Measurements from ENCODE around the gene SNTB2.
"Not testable (repeated sequence)": the region's sequence is repeated elsewhere in the genome, so short reads cannot be mapped to it uniquely, and the experiment has no call there.

The SNTB2 gene

DNA sequence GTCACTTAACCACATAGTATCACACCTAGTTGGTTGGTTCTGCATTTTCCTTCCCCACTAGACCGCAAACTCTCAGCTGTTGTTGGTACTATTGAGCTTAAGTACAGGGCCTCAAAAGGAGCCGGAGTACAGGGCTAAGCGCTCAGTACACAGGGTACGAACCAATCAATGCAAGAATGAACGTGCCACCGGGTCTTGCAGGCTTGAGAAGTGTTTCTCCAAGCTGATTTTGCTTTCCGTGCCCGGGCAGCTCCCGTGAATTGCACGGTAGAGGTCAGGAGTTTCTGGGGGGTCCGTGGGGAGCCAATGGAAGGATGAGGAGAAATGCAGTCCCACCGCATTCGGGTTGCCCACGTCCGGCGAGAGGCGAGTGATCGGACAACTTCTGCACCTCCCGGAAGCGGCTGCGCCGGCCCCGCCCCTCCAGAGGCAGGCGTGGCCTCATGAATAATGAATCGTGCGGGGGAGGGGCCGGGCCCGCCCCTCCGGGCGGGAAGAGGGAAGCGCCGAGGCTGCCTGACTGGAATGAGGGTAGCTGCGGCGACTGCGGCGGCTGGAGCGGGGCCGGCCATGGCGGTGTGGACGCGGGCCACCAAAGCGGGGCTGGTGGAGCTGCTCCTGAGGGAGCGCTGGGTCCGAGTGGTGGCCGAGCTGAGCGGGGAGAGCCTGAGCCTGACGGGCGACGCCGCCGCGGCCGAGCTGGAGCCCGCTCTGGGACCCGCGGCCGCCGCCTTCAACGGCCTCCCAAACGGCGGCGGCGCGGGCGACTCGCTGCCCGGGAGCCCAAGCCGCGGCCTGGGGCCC, at the start of gene SNTB2:
SNTB2 (plus strand) TSS at position 523 of the 804 bp plus-strand sequence; CDS start at position 526, 3 bp downstream.
- DNase-seq, result peak; percentile 64

DNA sequence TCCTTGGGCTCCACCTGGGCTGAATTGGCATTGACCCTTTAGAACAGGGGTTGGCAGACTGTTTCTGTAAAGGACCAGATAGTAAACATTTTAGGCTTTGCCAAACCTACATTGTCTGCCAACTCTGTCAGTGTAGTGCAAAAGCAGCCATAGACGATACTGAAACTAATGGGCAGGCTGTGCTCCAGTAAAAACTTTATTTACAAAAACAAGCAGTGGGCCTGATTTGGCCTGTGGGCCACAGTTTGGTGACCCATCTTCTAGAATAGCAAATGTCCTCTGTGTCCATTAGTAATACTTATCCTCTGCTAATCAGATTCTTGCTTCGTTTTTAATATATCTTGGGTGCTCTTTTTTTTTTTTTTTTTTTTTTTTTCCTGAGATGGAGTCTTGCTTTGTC, 48.4 kb upstream of the SNTB2 start:
- DNase-seq, result no peak

DNA sequence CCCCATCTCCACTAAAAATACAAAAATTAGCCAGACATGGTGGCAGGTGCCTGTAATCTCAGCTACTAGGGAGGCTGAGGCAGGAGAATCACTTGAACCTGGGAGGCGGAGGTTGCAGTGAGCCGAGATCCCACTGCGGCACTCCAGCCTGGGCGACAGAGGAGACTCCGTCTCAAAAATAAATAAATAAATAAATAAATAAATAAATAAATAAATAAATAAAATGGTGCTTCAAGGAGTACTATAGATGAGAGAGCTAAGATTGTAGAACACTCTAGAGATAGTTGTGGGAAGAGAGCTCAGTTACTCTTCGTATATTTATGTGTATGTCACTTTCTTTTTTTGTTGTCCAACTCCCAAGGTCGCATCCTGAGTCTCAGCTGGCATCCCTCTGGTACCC, 47.5 kb upstream of the SNTB2 start:
- DNase-seq, result not testable (repeated sequence)

DNA sequence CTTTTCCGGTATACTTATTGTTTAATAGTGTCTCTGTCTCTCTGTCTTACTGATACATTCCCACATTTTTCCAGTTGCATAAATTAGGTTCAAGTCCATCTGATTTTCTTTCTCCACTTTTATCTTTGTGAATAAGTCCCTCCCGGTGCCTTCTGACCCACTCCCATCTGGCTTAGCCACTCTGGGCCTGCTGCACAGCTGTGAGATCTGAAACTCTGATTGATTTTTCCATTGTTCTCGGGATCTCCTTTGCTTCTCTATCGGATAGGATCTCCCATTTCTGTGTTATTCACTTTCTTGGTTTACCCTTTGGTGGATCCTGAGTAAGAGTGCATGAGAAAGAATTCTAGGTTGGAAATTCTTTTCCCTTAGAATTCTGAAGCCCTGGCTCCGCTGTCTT, 46.0 kb upstream of the SNTB2 start:
- DNase-seq, result no peak

DNA sequence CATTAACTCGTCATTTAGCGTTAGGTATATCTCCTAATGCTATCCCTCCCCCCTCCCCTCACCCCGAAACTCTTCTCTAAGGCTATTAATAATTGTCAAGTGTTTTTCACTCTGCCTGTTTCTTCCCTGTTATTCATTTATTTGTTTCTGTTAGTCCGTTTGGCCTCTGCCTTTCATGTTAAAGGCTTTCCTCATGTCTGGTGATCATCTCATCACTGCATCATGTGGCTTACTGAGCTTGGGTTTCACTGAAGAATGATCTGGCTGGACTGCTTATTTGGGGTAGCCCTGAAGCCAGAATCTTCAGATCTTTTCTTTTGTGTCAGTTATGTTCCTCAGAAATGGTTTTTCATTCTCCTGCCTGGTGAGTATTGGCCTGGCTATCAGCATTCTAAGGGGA, 45.0 kb upstream of the SNTB2 start:
- no peak for DNase-seq

DNA sequence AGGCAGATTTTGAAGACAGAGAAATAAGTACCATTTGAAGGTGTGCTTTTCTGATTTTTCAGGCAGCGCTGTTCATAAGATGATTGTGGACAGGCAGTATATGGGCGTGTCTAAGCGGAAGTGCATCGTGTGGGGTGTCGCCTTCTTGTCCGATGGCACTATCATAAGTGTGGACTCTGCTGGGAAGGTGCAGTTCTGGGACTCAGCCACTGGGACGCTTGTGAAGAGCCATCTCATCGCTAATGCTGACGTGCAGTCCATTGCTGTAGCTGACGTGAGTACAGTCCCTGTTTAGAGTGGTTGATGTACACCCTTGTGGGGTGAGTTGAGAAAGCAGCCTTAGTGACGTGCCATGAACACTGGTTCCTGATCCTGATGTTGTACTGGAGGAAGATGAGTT, 43.8 kb upstream of the SNTB2 start:
- no peak for DNase-seq

DNA sequence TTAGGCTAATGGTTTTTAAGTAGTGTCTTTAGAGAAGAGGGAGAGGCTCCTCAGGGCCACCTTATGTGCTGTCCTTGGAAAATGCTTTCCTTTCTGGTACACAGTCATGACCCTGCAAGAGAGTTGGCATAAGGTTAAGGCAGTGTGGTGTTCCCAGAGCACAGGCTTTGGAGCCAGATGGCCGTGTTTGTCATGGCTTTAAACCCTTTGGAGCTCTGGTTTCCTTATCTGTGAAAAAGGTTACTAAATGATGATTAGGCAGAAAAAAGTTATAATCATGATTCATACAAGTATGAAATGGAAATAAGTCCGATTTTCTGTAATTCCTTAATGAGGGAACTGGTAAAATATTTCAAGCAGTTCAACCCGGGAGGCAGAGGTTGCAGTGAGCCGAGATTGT, 41.3 kb upstream of the SNTB2 start:
- DNase-seq, result no peak

DNA sequence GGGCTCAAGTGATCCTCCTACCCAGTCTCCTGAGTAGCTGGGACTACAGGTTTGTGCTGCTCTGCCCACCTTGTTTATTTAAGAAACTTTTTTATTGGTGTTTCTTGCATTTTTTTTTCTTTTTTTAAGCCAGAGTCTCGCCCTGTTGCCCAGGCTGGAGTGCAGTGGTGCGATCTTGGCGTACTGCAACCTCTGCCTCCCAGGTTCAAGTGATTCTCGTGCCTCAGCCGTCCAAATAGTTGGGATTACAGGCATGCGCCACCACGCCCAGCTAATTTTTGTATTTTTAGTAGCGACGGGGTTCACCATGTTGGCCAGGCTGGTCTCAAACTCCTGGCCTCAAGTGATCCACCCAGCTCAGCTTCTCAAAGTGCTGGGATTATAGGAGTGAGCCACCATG, 37.3 kb upstream of the SNTB2 start:
- DNase-seq, result not testable (repeated sequence)

DNA sequence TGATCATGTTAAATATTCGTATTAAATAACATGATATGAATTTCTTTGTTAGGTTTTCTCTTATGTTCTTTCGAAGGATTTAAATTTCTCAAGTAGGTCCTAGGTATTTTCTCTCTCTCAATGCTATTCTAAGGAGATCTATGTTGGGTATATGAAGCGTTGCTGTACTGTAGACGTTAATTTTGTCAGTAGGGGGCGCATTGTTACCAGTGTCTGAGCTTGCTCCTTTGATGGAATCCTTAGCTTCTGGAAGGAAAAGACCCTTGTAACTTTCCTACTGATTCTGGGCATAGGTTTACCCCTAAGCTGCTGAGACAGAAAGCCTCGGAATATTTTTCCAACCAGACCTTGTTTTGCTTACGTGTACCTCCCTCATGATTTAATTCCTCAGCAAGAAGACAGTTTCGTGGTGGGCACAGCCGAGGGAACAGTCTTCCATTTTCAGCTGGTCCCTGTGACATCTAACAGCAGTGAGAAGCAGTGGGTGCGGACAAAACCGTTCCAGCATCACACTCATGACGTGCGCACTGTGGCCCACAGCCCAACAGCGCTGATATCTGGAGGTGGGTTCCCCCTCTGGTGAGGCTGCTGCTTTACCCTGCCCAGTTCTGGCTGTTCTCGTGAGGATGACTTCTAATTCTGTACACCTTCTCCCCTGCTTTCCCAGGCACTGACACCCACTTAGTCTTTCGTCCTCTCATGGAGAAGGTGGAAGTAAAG, 36.7 kb upstream of the SNTB2 start:
- DNase-seq, result peak; percentile 36

DNA sequence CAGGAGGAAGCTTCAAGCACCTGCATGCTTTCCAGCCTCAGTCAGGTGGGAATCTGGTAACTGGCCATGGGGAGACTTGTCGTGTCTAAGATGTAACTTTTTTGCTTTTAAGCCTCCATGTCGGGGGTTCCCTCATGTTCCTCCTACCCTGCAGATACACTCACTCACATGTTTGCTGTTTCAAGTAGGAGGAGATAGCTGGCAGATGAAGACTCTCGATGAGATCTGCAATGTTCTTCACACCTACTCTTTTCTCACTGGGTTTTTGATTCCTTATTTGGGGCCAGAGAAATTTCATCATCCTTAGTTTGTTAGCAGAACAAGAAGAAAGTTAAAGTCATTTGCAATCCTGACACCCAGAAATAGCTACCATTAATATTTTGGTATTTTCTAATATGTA, 29.8 kb upstream of the SNTB2 start:
- no peak for DNase-seq

DNA sequence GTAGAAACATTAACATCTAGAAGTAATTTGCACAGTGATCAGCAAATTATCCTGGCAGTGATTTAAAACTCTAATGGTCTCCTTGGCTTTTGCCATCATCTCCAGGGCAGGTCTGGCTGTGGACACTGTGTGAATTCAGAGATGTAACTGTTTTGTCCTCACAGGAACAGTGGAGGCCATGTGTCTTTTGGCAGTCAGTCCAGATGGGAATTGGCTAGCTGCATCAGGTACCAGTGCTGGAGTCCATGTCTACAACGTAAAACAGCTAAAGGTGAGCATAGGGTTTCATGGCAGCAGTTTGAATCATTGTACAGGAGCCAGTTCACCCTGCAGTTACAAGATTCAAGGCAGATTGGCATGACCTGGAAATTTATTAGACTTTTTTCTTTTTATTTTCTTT, 26.8 kb upstream of the SNTB2 start:
- no peak for DNase-seq

DNA sequence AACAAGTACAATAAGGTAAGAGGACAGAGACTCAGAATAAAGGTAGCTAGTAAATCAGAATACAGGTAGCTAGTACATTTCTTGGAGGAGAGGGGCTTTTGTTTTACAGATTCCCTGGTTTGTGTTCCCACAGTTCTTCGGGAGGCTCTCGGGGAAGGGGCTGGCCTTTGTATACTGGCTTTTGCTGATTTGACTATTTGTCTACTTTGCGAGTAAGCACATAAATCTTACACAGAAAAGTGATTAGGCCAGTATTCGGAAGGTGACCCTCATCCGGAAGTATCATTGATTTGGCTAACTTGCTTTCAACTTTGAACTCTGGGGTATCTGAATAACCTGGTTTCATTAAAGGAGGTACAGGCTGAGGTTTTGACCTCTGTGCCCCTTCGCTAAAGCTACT, 21.4 kb upstream of the SNTB2 start:
- DNase-seq, result no peak

DNA sequence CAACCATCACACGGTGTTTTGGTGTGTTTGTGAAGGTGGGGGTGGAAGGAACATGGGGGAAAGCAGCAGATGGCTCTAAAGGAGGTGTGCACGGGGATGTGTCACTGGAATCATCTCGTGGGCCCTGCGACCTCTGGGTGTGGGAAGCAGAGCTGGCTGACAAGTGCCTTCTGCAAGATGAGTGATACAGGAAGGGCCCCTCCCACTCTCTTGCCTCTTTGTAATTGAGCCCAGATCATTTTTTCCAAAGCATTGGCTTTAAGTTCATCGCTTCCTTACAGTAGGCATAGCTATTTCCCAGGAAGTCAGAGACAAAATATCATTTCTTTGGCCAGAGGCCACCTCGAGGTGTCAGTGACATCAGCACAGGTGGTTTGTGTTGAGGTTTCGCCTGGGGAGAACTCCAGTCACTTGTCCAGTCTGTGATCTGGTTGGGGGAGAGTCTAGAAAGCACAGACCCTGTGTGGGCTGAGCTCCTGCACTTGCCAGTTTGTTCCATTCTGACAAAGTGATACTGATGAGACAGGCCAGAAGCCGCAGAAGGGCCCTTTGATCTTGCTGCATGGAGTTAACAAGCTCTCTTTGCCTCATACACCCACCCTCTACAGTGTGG, 20.6 kb upstream of the SNTB2 start:
- DNase-seq, result no peak

DNA sequence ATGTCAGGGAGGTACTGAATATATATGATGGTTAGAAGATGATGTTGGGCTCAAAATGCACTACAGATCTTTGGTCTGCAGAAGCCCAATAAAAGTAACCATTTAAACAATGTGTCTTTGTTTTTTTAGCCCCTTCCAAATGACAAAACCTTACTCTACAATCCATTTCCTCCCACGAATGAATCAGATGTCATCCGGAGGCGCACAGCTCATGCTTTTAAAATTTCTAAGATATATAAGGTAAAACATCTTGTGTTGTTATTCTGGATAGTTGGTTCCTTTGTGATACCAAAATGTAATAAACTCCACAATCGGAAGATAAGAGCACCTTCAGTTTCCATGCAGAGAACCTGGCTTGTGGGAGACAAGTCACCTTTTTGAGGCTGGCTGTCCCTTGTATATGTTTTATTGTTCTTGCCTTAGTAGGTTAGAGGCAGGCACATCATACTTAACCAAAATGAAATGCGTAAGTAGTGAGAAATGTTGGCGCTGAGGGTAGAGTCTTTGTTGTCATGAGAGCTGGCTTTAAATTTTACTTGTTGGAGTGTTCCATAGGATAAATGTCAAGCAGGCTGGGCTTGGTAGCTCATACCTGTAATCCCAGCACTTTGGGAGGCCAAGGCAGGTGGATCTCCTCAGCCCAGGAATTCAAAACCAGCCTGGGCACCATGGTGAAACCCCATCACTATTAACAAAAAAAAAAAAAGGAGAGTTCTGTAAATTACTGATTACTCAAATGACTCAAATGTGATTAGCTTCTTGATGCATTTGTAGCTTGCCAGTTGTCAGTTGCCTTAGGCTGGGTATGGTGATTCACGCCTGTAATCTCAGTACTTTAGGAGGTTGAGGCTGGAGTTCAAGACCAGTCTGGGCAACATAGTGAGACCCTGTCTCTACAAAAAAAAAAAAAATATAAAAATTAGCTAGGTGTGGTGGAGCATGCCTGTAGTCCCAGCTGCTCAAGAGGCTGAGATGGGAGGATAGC, 19.7 kb upstream of the SNTB2 start:
- DNase-seq, result no peak

DNA sequence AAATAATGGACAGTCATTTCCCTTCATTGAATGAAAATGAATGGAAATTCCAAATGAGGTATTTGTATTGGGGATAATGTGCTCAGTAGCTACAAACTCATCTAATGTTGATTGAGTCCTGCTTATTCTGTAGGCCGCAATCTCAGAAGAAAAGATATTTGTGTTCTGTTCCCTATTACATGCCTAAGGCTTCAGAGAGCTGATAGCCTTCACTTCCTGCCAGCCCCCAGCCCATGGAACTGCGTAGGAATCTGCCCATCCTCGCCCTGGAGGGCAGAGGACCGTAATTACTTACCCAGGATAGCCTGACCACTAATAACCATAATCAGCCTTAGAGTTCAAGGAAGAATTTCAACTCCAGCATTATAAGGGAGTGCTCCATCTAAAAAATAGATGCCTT, 17.9 kb upstream of the SNTB2 start:
- no peak for DNase-seq

DNA sequence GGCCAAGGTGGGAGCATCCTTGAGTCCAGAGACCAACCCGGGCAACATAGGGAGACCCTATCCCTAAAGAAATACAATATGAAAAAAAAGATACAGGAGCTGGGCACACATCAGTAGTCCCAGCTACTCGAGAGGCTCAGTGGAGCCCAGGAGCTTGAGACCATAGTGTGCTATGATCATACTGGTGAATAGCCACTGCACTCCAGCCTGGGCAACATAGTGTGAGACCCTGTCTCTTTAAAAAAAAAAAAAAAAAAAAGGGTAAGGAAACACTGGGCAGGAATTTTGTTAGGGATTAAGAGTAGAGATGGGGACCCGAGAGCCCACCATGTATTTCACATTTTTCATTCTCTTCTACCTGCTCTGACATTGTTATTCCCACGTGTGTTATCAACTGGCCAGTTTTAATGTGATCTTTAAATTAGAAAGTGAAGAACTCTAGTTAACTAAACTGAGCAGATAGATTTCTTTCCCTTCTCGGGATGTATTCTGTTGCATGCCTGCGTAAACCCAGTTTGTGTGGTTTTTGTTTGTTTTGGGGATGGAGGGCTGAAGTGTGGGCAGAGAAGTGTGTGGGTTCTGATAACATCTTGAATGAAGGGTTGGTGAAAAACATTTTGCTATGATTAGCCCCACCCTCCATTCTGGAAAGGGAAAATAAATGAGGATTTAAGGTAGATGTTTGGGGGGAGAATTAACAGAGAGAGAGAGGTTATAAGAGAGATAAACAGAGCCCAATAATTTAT, 17.2 kb upstream of the SNTB2 start:
- no peak for DNase-seq

DNA sequence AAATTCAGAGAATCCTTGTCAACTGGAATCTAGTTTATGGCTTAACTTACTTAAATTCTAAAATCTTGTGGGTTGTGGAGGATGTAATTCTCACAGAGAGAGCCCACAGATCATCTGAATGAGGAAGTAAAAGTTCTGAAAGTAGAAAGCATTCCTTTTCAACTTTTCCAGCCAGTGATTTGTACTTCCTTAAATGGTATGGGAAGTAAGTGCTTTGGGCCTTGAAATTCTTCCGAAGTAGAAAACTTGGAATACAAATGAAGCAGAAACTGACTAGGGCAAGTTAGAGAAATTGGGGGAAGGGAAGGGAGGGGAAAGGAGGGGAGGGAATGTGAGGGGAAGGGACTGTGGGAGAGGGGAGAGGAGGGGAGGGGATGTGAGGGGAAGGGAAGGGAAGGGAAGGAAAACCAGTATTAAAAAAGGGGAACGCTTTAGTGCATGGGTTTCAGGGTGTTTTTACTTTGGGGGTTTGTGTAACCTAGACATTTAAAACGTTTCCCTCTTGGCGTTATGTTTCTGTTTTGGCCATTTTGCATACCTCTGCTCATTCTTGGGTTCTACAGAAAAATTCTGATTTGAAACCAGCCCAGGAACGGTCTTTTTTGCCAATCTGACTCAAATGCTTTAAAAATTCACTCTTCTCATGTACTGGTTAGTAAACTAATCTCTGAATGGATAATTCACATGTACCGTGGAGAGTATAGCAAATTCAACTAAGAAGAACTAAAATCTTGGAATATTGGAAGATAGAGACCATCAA, 15.5 kb upstream of the SNTB2 start:
- DNase-seq, result no peak

DNA sequence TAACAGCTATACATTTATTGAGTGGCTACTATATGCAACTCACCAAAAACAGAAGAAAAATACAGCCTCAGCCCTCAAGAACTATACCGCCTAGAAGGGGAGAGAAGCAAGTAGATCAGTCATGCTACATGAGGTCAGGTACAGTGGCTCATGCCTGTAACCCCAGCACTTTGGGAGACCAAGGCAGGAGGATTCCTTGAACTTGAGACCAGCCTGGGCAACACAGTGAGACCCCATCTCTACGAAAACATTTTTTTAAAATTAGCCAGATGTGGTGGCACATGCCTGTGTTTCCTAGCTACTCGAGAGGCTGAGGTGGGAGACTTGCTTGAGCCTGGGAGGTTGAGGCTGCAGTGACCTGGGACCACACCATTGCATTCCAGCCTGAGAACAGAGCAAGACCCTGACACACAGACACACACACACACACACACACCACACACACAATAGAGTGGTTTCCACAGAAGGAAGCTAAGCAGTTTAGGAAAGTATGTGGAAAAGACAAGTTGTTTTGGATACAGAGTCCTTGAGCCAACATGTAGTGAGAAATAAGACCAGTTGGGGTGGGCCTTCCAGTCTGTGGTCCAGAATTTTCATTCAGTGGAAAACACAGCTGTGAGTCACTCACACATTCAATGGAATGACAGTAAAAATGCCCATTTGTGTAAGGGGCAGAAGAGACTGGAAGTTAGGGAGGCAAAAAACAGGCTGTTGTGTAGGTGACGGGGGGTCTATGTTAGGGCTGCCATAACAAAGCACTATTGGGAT, 10.7 kb upstream of the SNTB2 start:
- no peak for DNase-seq

DNA sequence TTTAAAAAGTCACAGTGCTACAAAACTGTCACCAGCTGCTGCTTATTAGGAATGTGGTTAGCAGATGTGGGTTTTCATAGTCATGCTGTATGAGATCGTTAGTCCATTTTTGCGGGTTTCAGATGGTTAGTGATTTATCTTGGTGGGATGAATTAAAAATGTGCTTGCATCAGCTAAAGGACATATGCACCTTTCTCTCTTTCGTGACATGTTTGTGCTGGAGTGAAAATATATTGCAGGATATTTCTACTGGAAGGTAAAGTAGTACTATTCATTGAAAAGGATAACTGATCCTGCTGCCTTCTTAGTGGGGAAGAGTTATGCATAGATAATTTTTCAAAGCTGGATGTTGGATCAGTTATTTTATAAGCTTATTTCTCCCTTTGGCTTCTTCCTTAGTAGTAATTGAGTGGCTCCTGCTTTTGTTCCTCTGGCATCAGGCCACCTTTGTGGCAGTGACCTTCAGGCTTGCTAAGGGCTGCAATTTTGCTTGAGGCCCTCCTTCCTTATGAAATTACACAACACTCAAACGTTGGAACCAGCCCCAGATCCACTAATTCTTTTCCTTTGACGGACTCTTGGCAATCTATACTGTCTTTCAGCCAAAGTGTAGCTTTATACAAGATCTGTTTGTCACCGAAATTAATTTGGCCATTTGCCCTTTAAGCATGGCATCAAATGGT, 7.5 kb upstream of the SNTB2 start:
- DNase-seq, result no peak

DNA sequence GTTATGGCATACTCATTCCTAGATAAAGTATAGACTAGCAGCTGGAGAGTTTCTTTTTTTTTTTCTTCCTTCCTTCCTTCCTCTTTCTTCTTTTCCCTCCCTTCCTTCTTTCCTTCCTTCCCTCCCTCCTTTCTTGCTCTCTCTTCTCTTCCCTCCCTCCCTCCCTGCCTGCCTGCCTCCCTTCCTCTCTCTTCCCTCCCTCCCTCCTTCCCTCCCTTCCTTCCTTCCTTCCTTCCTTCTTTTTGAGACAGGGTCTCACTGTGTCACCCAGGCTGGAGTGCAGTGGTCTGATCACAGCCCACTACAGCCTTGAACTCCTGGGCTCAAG, 7.0 kb upstream of the SNTB2 start:
- DNase-seq, result no peak

All from NCI-H510A treated with DMSO at 0.1 percent for 48 hours (cell line).